ENCODE results near the gene SETSIP. TPM values are rescaled to one million over a fixed set of nuclear protein-coding genes. Genes with fewer than 3 reads are reported as not detected.

Gene SETSIP
- total and polyA plus RNA-seq, 4 donors, result 0.09 TPM; not detected in 3

DNA sequence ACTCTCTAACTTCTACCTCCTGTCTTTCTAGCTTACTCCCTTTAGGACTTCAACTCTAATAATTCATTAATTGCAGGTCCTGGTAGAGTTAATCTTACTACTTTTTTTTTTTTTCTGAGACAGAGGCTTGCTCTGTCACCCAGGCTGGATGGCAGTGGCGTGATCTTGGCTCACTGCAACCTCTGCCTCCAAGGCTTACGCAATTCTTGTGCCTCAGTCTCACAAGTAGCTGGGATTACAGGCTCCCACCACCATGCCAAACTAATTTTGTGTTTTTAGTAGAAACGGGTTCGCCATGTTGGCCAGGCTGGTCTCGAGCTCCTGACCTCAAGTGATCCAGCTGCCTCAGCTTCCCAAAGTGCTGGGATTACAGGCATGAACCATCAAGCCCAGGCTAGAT is 20.7 kb upstream of the SETSIP start:
- H3K36me3 ChIP-seq (ENCODE audit: control insufficient read depth in 4 of 4, insufficient read depth in 3 of 4, low read depth in 1 of 4, low read length in 3 of 4), result no peaks in the 10 kb centered on the region
- DNase-seq (ENCODE audit: low spot score), result no peak
- no peaks in the 10 kb centered on the region for H3K4me1 ChIP-seq (ENCODE audit: control insufficient read depth in 4 of 4, insufficient read depth in 4 of 4, low read length in 3 of 4)
- H3K27me3 ChIP-seq (ENCODE audit: control insufficient read depth in 4 of 4, insufficient read depth in 4 of 4, low read length in 3 of 4), result no peaks in the 10 kb centered on the region
- no peaks in the 10 kb centered on the region for H3K9me3 ChIP-seq (ENCODE audit: control insufficient read depth in 4 of 4, low read length in 3 of 4)
- 95% methylated on average over 5 of the region's 5 CpGs for WGBS
- TF ChIP-seq EGR1 (IDR thresholded peaks at IDR 0.05; ENCODE audit: low read depth in 2 of 2) (no peak), FOXA2 (IDR thresholded peaks at IDR 0.05) (no peak), HNF4A (conservative IDR thresholded peaks at IDR 0.05) (no peak), RXRA (IDR thresholded peaks at IDR 0.05) (no peak), JUND (IDR thresholded peaks at IDR 0.05) (no peak), FOXA1 (IDR thresholded peaks at IDR 0.05) (no peak)
- TF ChIP-seq, protein P1, sequence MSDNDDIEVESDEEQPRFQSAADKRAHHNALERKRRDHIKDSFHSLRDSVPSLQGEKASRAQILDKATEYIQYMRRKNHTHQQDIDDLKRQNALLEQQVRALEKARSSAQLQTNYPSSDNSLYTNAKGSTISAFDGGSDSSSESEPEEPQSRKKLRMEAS (IDR thresholded peaks at IDR 0.05), result no peak
- TF ChIP-seq, protein P2, sequence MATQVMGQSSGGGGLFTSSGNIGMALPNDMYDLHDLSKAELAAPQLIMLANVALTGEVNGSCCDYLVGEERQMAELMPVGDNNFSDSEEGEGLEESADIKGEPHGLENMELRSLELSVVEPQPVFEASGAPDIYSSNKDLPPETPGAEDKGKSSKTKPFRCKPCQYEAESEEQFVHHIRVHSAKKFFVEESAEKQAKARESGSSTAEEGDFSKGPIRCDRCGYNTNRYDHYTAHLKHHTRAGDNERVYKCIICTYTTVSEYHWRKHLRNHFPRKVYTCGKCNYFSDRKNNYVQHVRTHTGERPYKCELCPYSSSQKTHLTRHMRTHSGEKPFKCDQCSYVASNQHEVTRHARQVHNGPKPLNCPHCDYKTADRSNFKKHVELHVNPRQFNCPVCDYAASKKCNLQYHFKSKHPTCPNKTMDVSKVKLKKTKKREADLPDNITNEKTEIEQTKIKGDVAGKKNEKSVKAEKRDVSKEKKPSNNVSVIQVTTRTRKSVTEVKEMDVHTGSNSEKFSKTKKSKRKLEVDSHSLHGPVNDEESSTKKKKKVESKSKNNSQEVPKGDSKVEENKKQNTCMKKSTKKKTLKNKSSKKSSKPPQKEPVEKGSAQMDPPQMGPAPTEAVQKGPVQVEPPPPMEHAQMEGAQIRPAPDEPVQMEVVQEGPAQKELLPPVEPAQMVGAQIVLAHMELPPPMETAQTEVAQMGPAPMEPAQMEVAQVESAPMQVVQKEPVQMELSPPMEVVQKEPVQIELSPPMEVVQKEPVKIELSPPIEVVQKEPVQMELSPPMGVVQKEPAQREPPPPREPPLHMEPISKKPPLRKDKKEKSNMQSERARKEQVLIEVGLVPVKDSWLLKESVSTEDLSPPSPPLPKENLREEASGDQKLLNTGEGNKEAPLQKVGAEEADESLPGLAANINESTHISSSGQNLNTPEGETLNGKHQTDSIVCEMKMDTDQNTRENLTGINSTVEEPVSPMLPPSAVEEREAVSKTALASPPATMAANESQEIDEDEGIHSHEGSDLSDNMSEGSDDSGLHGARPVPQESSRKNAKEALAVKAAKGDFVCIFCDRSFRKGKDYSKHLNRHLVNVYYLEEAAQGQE (IDR thresholded peaks at IDR 0.05), result no peak
- TF ChIP-seq, protein P3, sequence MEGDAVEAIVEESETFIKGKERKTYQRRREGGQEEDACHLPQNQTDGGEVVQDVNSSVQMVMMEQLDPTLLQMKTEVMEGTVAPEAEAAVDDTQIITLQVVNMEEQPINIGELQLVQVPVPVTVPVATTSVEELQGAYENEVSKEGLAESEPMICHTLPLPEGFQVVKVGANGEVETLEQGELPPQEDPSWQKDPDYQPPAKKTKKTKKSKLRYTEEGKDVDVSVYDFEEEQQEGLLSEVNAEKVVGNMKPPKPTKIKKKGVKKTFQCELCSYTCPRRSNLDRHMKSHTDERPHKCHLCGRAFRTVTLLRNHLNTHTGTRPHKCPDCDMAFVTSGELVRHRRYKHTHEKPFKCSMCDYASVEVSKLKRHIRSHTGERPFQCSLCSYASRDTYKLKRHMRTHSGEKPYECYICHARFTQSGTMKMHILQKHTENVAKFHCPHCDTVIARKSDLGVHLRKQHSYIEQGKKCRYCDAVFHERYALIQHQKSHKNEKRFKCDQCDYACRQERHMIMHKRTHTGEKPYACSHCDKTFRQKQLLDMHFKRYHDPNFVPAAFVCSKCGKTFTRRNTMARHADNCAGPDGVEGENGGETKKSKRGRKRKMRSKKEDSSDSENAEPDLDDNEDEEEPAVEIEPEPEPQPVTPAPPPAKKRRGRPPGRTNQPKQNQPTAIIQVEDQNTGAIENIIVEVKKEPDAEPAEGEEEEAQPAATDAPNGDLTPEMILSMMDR (IDR thresholded peaks at IDR 0.05; ENCODE audit: low read depth, low read length, missing input control), result no peak
- H3K4me3 ChIP-seq (ENCODE audit: low read depth in 1 of 3, low read length in 3 of 3), result no peak overlapping the region
- H3K27ac ChIP-seq (ENCODE audit: low read depth in 1 of 2, low read length in 2 of 2), result no peak overlapping the region
- no peak overlapping the region for H3K9ac ChIP-seq (ENCODE audit: low read depth in 1 of 2, low read length in 2 of 2)

DNA sequence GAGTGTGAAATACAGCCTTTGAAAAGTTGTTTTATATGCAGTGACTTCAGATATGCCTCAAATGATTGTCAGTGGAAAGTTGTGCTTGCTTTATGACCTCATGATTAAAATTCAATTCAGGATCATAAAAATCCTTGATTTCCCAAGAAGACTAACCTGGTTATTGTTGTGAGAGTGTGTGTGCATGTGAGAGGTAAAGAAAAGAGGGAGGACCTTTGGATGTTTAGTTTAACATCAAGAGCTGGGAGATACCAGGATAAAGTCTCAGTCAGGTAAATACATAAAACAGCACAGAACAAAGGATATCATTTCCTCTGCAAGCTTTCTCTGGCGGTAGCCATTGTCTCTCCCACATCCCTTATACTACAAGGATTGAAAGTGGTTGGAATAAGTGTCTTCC is 19.4 kb upstream of the SETSIP start:
- Histone ChIP-seq H3K36me3 (ENCODE audit: control insufficient read depth in 4 of 4, insufficient read depth in 3 of 4, low read depth in 1 of 4, low read length in 3 of 4) (no peaks in the 10 kb centered on the region), H3K4me3 (ENCODE audit: low read depth in 1 of 3, low read length in 3 of 3) (no peak overlapping the region), H3K9me3 (ENCODE audit: control insufficient read depth in 4 of 4, low read length in 3 of 4) (no peaks in the 10 kb centered on the region), H3K4me1 (ENCODE audit: control insufficient read depth in 4 of 4, insufficient read depth in 4 of 4, low read length in 3 of 4) (no peaks in the 10 kb centered on the region), H3K27me3 (ENCODE audit: control insufficient read depth in 4 of 4, insufficient read depth in 4 of 4, low read length in 3 of 4) (no peaks in the 10 kb centered on the region), H3K27ac (ENCODE audit: low read depth in 1 of 2, low read length in 2 of 2) (no peak overlapping the region), H3K9ac (ENCODE audit: low read depth in 1 of 2, low read length in 2 of 2) (no peak overlapping the region)
- no peak for DNase-seq (ENCODE audit: low spot score)
- TF ChIP-seq, protein P4, sequence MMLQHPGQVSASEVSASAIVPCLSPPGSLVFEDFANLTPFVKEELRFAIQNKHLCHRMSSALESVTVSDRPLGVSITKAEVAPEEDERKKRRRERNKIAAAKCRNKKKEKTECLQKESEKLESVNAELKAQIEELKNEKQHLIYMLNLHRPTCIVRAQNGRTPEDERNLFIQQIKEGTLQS (IDR thresholded peaks at IDR 0.05), result no peak
- TF ChIP-seq YY1 (IDR thresholded peaks at IDR 0.05), result no peak
- TF ChIP-seq GABPA (IDR thresholded peaks at IDR 0.05 in 1 of 2, conservative IDR thresholded peaks at IDR 0.05 in 1 of 2), result no peak
- no peak for TF ChIP-seq NR2F2 (IDR thresholded peaks at IDR 0.05)
- TF ChIP-seq, protein P1 (IDR thresholded peaks at IDR 0.05), result no peak
- TF ChIP-seq, protein P2 (IDR thresholded peaks at IDR 0.05), result no peak
- no peak for TF ChIP-seq JUND (IDR thresholded peaks at IDR 0.05)
- TF ChIP-seq, protein P3 (IDR thresholded peaks at IDR 0.05; ENCODE audit: low read depth, low read length, missing input control), result no peak
- no peak for TF ChIP-seq TAF1 (conservative IDR thresholded peaks at IDR 0.05)
- TF ChIP-seq RAD21 (IDR thresholded peaks at IDR 0.05), result no peak
- no peak for TF ChIP-seq HNF4G (IDR thresholded peaks at IDR 0.05)
- no peak for TF ChIP-seq RXRA (IDR thresholded peaks at IDR 0.05)
- no peak for TF ChIP-seq EGR1 (IDR thresholded peaks at IDR 0.05; ENCODE audit: low read depth in 2 of 2)
- TF ChIP-seq HNF4A (conservative IDR thresholded peaks at IDR 0.05), result no peak
- TF ChIP-seq FOXA1 (IDR thresholded peaks at IDR 0.05), result no peak
- WGBS, result 88% methylated on average over 1 of the region's 1 CpG
